IMR-90 (cell line): Measurements from ENCODE around the gene CDC42BPA. TPM values are rescaled to one million over a fixed set of nuclear protein-coding genes. Genes with fewer than 3 reads are reported as not detected.

Experiments used
- ATAC-seq: fragments of 200-7000 bp; cut with Tn5 transposase; 2 replicates; pipeline ENCODE4 v1.9.1; 2020; ENCODE audit warnings: low read depth, mild to moderate bottlenecking, moderate library complexity
- BruUV-seq: library from RNA; stranded (reverse); fragments of 400-500 nt; replicated peaks from 2 replicates; lab custom pipeline; 2021; lab: Mats Ljungman, UMichigan
- CTCF ChIA-PET: fragments of 300-600 bp; formaldehyde crosslinking; extraction: SDS; loops from one replicate; lab custom pipeline; 2021; ENCODE audit warnings: antibody characterized with exemption; lab: Yijun Ruan, JAX
- POLR2A ChIA-PET: fragments of 300-600 bp; sonication (Branson Sonifier 250); formaldehyde crosslinking; loops from one replicate; lab custom pipeline; 2022; ENCODE audit warnings: antibody characterized with exemption; ENCODE audit not compliant: unreplicated experiment; lab: Charles Lee
- DNase-seq: peaks from one replicate; pipeline ENCODE4 v3.0.0; 2013
- H2AFZ ChIP-seq: replicated peaks from 2 replicates; pipeline ENCODE3; 2013; ENCODE audit warnings: low read length, mild to moderate bottlenecking; ENCODE audit not compliant: poor library complexity
- H2AK5ac ChIP-seq: 2 replicates; pipeline ENCODE4 v1.6.1; 2013; ENCODE audit warnings: low read depth, low read length, inconsistent platforms
- H2AK9ac ChIP-seq: replicated peaks from 2 replicates; pipeline ENCODE3; 2013; ENCODE audit warnings: mild to moderate bottlenecking, low read depth, low read length, moderate library complexity; ENCODE audit not compliant: poor library complexity
- H2BK120ac ChIP-seq: 2 replicates; pipeline ENCODE4 v1.6.1; 2013; ENCODE audit warnings: low read depth, low read length, inconsistent platforms
- H2BK15ac ChIP-seq: 3 replicates; pipeline ENCODE4 v1.6.1; 2013; ENCODE audit warnings: low read depth, low read length, inconsistent platforms
- H2BK20ac ChIP-seq: 2 replicates; pipeline ENCODE4 v1.6.1; 2013; ENCODE audit warnings: low read depth, mild to moderate bottlenecking, inconsistent platforms, low read length, moderate library complexity
- H2BK5ac ChIP-seq: 2 replicates; pipeline ENCODE4 v1.6.1; 2013; ENCODE audit warnings: mild to moderate bottlenecking, low read depth, low read length, inconsistent platforms; ENCODE audit not compliant: poor library complexity, severe bottlenecking
- H3K14ac ChIP-seq: replicated peaks from 2 replicates; pipeline ENCODE4 v1.6.1; 2013; ENCODE audit warnings: low read depth, low read length, inconsistent platforms
- H3K18ac ChIP-seq: 2 replicates; pipeline ENCODE4 v1.6.1; 2013; ENCODE audit warnings: low read depth, low read length, control low read depth
- H3K23ac ChIP-seq: 2 replicates; pipeline ENCODE4 v1.6.1; 2013; ENCODE audit warnings: low read depth, low read length, inconsistent platforms
- H3K27ac ChIP-seq: 2 replicates; pipeline ENCODE4 v1.5.1; 2013; ENCODE audit warnings: mild to moderate bottlenecking, control low read depth, low read length; ENCODE audit not compliant: insufficient read depth
- H3K27me3 ChIP-seq: 2 replicates; pipeline ENCODE4 v1.6.1; 2013; ENCODE audit warnings: low read length; ENCODE audit not compliant: control insufficient read depth, insufficient read depth
- H3K36me3 ChIP-seq: 2 replicates; pipeline ENCODE4 v1.6.1; 2013; ENCODE audit warnings: low read length, mixed read lengths; ENCODE audit not compliant: control insufficient read depth, insufficient read depth
- H3K4ac ChIP-seq: 2 replicates; pipeline ENCODE4 v1.6.1; 2013; ENCODE audit warnings: low read depth, low read length, inconsistent platforms
- H3K4me1 ChIP-seq: 2 replicates; pipeline ENCODE4 v1.6.1; 2013; ENCODE audit warnings: low read length, mixed read lengths; ENCODE audit not compliant: control insufficient read depth, insufficient read depth
- H3K4me2 ChIP-seq: 2 replicates; pipeline ENCODE4 v1.6.1; 2013; ENCODE audit warnings: low read depth, mild to moderate bottlenecking, control low read depth, low read length, moderate library complexity
- H3K4me3 ChIP-seq: 2 replicates; pipeline ENCODE4 v1.5.1; 2013; ENCODE audit warnings: low read depth, mild to moderate bottlenecking, control low read depth, low read length, moderate library complexity; ENCODE audit not compliant: insufficient read depth
- H3K56ac ChIP-seq: 2 replicates; pipeline ENCODE4 v1.6.1; 2013; ENCODE audit warnings: low read length, inconsistent platforms; ENCODE audit not compliant: insufficient read depth; ENCODE audit errors: extremely low read depth
- H3K79me1 ChIP-seq, 2 experiments: 2 replicates each; pipeline ENCODE4 v1.6.1; 2013; ENCODE audit warnings: low read length in 2 of 2, inconsistent platforms in 1 of 2, low read depth in 1 of 2
- H3K9ac ChIP-seq: 2 replicates; pipeline ENCODE4 v1.6.1; 2013; ENCODE audit warnings: low read depth, low read length, control low read depth
- H3K9me1 ChIP-seq: 2 replicates; pipeline ENCODE4 v1.6.1; 2013; ENCODE audit warnings: low read length, inconsistent platforms; ENCODE audit not compliant: insufficient read depth
- H3K9me3 ChIP-seq: 2 replicates; pipeline ENCODE4 v1.6.1; 2013; ENCODE audit warnings: low read length; ENCODE audit not compliant: control insufficient read depth, insufficient read depth
- H4K20me1 ChIP-seq: 2 replicates; pipeline ENCODE4 v1.6.1; 2013; ENCODE audit warnings: low read length, inconsistent platforms; ENCODE audit not compliant: insufficient read depth
- H4K5ac ChIP-seq: 2 replicates; pipeline ENCODE4 v1.6.1; 2013; ENCODE audit warnings: mild to moderate bottlenecking, low read depth, low read length, control low read depth
- H4K8ac ChIP-seq, 2 experiments: 2 replicates each; pipeline ENCODE4 v1.6.1; 2013; ENCODE audit warnings: low read depth in 2 of 2, low read length in 2 of 2, control low read depth in 1 of 2, inconsistent platforms in 1 of 2
- H4K91ac ChIP-seq: 2 replicates; pipeline ENCODE4 v1.6.1; 2013; ENCODE audit warnings: low read depth, low read length, inconsistent platforms; ENCODE audit not compliant: insufficient read depth
- BHLHE40 ChIP-seq: fragments of 150-350 bp; IDR thresholded peaks from 2 replicates; pipeline ENCODE4 v1.6.1; 2016; ENCODE audit warnings: mild to moderate bottlenecking, low read depth, low read length
- CEBPB ChIP-seq: IDR thresholded peaks from 2 replicates; pipeline ENCODE4 v1.6.1; 2012; ENCODE audit warnings: low read depth, low read length, improper control_type of control experiment
- CHD1 ChIP-seq: IDR thresholded peaks from 2 replicates; pipeline ENCODE4 v1.6.1; 2012; ENCODE audit warnings: low read depth, low read length, improper control_type of control experiment
- CTCF ChIP-seq: conservative IDR thresholded peaks from 2 replicates; pipeline ENCODE4 v1.5.1; 2012; ENCODE audit warnings: mild to moderate bottlenecking, low read depth, low read length, improper control_type of control experiment
- ELK1 ChIP-seq: fragments of 150-350 bp; IDR thresholded peaks from 2 replicates; pipeline ENCODE4 v1.6.1; 2016; ENCODE audit warnings: low read depth, mild to moderate bottlenecking, low read length, moderate library complexity, borderline replicate concordance
- FOS ChIP-seq: fragments of 150-350 bp; IDR thresholded peaks from 2 replicates; pipeline ENCODE4 v1.6.1; 2016; ENCODE audit warnings: low read depth, low read length
- MAZ ChIP-seq: IDR thresholded peaks from 2 replicates; pipeline ENCODE4 v1.6.1; 2012; ENCODE audit warnings: low read depth, mild to moderate bottlenecking, low read length, improper control_type of control experiment, moderate library complexity, borderline replicate concordance
- MXI1 ChIP-seq: IDR thresholded peaks from 2 replicates; pipeline ENCODE4 v1.6.1; 2012; ENCODE audit warnings: low read depth, mild to moderate bottlenecking, low read length, moderate library complexity, borderline replicate concordance
- NFE2L2 ChIP-seq: fragments of 150-350 bp; IDR thresholded peaks from 2 replicates; pipeline ENCODE4 v1.6.1; 2016; ENCODE audit warnings: low read depth, mild to moderate bottlenecking, low read length
- POLR2A ChIP-seq: IDR thresholded peaks from 2 replicates; pipeline ENCODE4 v1.6.1; 2012; ENCODE audit warnings: mild to moderate bottlenecking, low read depth, low read length
- RAD21 ChIP-seq: IDR thresholded peaks from 2 replicates; pipeline ENCODE4 v1.6.1; 2012; ENCODE audit warnings: low read length, improper control_type of control experiment
- RCOR1 ChIP-seq: IDR thresholded peaks from 2 replicates; pipeline ENCODE4 v1.6.1; 2012; ENCODE audit warnings: mild to moderate bottlenecking, low read length, improper control_type of control experiment; ENCODE audit not compliant: insufficient replicate concordance
- RFX5 ChIP-seq: IDR thresholded peaks from 2 replicates; pipeline ENCODE4 v1.8.0; 2012; ENCODE audit warnings: low read depth, mild to moderate bottlenecking, low read length, moderate library complexity
- SMC3 ChIP-seq: fragments of 150-350 bp; IDR thresholded peaks from 2 replicates; pipeline ENCODE4 v1.6.1; 2016; ENCODE audit warnings: low read depth, mild to moderate bottlenecking, antibody characterized with exemption, low read length, moderate library complexity
- WGBS, 2 experiments: methylation state at CpG; one replicate each; pipeline versions ENCODE4 v1.1.5 to v1.1.7; 2013; ENCODE audit warnings: missing lambda C conversion rate in 2 of 2; ENCODE audit not compliant: insufficient read length in 1 of 2; ENCODE audit errors: extremely low coverage in 2 of 2; 5-methylcytosine and 5-hydroxymethylcytosine counted together
- dilution Hi-C: fragments of 300-500 bp; cut with HindIII; formaldehyde crosslinking; loops from one replicate; pipeline ENCODE4 v1.14.3; 2018; ENCODE audit warnings: low sequenced_read_pairs; ENCODE audit not compliant: unreplicated experiment
- in situ Hi-C: fragments of 300-500 bp; cut with MboI; formaldehyde crosslinking; loops from 3 replicates; pipeline ENCODE4 v1.14.3; 2019; ENCODE audit warnings: low sequenced_read_pairs, inconsistent platforms, mixed read lengths
- intact Hi-C: fragments of 100-400 bp; cut with micrococcal nuclease; formaldehyde crosslinking; loops from 2 replicates; pipeline ENCODE4 v1.10.0; 2022
- polyA plus RNA-seq, 3 experiments: library from polyadenylated mRNA; depleted of rRNA; stranded (reverse); fragments of >200 nt; gene quantifications; 2 replicates each; pipeline ENCODE4 v1.2.3, GENCODE V29; 2012; ENCODE audit warnings: low replicate concordance in 1 of 3
- total RNA-seq: library from RNA; depleted of rRNA; stranded (reverse); fragments of >200 nt; gene quantifications from 2 replicates; pipeline ENCODE4 v1.2.3, GENCODE V29; 2012
- TF ChIP-seq, protein P1 (sequence below): fragments of 150-350 bp; IDR thresholded peaks from 2 replicates; pipeline ENCODE4 v1.6.1; 2017; ENCODE audit warnings: mild to moderate bottlenecking, antibody characterized with exemption, low read length, low read depth

CDC42BPA gene
- total and polyA plus RNA-seq, 2 of the 4 experiments (the other 2 are of a cell fraction): 9.4 to 27.8 TPM

DNA sequence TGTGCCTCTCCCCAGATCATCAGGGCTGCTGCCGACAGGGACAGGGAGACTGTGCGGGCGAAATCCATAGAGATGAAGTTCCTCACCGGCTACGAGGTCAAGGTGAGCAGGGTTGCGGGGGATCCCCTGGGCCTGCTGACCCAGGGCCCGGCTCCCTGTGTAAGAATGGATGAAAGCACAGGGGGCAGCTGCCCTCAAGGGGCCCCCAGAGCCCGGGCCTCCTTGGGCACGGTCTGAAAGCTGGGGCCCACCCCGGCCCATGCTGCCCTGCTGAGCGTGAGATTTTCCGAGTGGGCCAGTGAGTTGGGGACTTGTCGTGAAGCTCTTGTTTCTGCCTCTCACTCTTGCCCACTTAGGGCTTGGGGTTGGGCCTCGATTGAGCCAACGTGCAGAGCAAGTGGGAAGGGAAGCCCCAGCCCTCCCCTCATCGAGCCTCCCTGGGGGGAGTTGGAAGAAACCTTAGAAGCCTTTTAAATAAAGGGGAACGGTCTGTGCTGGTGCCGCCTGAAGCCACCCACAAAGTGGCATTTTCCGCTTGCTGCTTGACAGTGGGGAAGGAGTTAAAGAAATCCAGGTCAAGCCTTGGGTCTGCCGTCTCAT, 333.0 kb downstream of the CDC42BPA start:
- ChIA-PET POLR2A (no interaction called here), CTCF (no interaction called here)
- BruUV-seq: no TSS peak

More for the DNA sequence above, 333.0 kb downstream of the CDC42BPA start:
- no peak overlapping the region for H3K9ac ChIP-seq
- dilution Hi-C loops: no loop called here
- DNase-seq: no peak
- no peak overlapping the region for H2BK20ac ChIP-seq
- no peaks in the 10 kb centered on the region for H3K79me1 ChIP-seq
- no peak overlapping the region for H2AFZ ChIP-seq
- no peak overlapping the region for H2BK5ac ChIP-seq
- H3K36me3 ChIP-seq: peaks cover 9% of the 10 kb centered on the region; the same call in 1 of the 2 replicates
- H3K4me1 ChIP-seq: no peaks in the 10 kb centered on the region; the same call in 1 of the 2 replicates
- no peak overlapping the region for H3K18ac ChIP-seq
- H3K4me3 ChIP-seq: no peak overlapping the region
- intact Hi-C loops: loop anchor here (10.0 kb wide), 1 partner anchor 441 kb away; the partner anchor contains the start of gene STUM
- H3K23ac ChIP-seq: no peak overlapping the region
- H4K8ac ChIP-seq: no peak overlapping the region
- no peak overlapping the region for H3K14ac ChIP-seq
- H2BK15ac ChIP-seq: no peak overlapping the region
- in situ Hi-C loops: no loop called here
- no peaks in the 10 kb centered on the region for H4K20me1 ChIP-seq
- no peak overlapping the region for H3K56ac ChIP-seq
- H3K9me1 ChIP-seq: no peaks in the 10 kb centered on the region
- 91% methylated on average over 4 of the region's 20 CpGs; no CpG with 5 or more reads in 1 of the 2 experiments for WGBS, 2 experiments
- ATAC-seq: no peak
- no peak for TF ChIP-seq ELK1
- TF ChIP-seq RFX5: no peak
- TF ChIP-seq SMC3: no peak
- TF ChIP-seq CEBPB: no peak
- no peak for TF ChIP-seq RCOR1
- TF ChIP-seq MXI1: no peak
- no peak for TF ChIP-seq MAZ
- TF ChIP-seq, protein P1, sequence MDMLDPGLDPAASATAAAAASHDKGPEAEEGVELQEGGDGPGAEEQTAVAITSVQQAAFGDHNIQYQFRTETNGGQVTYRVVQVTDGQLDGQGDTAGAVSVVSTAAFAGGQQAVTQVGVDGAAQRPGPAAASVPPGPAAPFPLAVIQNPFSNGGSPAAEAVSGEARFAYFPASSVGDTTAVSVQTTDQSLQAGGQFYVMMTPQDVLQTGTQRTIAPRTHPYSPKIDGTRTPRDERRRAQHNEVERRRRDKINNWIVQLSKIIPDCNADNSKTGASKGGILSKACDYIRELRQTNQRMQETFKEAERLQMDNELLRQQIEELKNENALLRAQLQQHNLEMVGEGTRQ: no peak
- no peak for TF ChIP-seq RAD21
- TF ChIP-seq FOS: no peak
- no peak for TF ChIP-seq POLR2A
- no peak for TF ChIP-seq CTCF
- TF ChIP-seq CHD1: no peak
- no peak for TF ChIP-seq BHLHE40
- TF ChIP-seq NFE2L2: no peak
- H3K4me2 ChIP-seq: no peak overlapping the region
- no peak overlapping the region for H2BK120ac ChIP-seq
- no peak overlapping the region for H4K91ac ChIP-seq
- no peak overlapping the region for H4K5ac ChIP-seq
- H3K9me3 ChIP-seq: no peaks in the 10 kb centered on the region
- H2AK9ac ChIP-seq: no peak overlapping the region
- no peak overlapping the region for H3K4ac ChIP-seq
- no peaks in the 10 kb centered on the region for H3K27me3 ChIP-seq
- no peak overlapping the region for H2AK5ac ChIP-seq
- H3K27ac ChIP-seq: no peak overlapping the region
